GM12872 (cell line): ENCODE data around the gene DCHS2.

Experiments
- TF ChIP-seq, protein P1 (sequence below): IDR thresholded peaks from 3 replicates; pipeline ENCODE4 v1.5.1; 2011; ENCODE audit warnings: low read depth, mild to moderate bottlenecking, low read length, moderate library complexity; ENCODE audit not compliant: insufficient read depth

Gene DCHS2

DNA sequence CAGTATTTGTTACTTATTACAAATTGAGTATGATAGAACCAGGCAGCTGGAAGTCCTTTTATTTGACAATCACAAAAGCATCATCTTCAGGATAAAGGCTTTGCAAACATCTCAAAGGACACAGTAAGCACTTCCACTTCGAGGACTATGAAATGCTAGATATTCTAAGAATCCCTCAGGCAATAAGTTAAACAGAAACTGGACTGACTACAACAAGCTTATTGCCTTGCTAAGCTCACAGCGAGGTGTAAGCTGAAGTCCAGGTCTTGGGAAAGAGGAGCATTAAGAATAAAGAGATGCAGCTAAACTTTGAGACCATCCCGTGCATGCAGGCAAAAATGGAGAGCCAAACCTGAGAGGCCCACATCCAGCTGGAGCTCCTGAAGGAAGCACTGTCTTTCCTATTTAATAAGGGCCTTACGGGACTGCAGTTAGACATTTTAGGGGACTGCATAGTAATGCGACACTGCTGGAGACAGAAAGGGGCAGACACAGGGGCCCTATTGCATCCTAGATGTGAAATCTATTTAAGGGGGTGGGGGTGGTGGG lies 38.7 kb downstream of the DCHS2 start:
- TF ChIP-seq, protein P1, sequence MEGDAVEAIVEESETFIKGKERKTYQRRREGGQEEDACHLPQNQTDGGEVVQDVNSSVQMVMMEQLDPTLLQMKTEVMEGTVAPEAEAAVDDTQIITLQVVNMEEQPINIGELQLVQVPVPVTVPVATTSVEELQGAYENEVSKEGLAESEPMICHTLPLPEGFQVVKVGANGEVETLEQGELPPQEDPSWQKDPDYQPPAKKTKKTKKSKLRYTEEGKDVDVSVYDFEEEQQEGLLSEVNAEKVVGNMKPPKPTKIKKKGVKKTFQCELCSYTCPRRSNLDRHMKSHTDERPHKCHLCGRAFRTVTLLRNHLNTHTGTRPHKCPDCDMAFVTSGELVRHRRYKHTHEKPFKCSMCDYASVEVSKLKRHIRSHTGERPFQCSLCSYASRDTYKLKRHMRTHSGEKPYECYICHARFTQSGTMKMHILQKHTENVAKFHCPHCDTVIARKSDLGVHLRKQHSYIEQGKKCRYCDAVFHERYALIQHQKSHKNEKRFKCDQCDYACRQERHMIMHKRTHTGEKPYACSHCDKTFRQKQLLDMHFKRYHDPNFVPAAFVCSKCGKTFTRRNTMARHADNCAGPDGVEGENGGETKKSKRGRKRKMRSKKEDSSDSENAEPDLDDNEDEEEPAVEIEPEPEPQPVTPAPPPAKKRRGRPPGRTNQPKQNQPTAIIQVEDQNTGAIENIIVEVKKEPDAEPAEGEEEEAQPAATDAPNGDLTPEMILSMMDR = no peak

DNA sequence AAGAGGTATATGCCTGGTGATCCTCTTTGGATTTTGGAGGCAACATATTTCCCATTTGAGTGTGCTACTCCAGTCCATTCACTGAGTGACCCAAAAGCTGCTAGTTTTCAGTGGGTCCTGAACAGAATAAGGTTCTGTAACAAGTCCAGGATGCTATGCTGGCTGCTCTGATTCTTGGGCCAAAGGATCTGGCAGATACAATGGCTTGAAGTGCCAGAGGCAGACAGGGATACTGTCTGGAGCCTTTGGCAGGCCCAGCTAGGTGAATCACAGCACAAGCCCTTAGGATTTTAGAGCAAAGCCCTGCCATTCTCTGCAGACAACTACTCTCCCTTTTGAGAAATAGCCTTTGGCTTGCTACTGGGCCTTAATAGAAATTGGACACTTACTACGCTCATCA lies 40.6 kb downstream of the DCHS2 start:
- TF ChIP-seq, protein P1 = no peak

DNA sequence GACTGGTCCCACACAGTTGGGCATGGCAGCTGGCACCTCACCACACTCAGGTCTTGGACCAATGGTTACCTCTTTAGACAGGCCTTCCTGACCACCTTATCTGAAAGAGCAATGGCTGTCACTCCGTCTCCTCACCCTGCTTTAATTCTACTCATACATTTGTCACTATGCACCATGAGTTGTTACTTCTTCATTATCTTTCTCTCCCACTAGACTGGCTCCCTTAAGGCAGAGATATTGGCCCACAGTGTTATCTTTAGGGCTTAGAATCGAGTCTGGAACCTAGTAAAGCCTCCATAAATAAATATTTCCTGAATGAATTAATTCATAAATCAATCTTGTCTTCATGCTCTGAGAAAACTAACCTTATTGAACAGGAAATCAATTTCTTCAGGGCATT lies 46.6 kb downstream of the DCHS2 start:
- TF ChIP-seq, protein P1 = no peak

DNA sequence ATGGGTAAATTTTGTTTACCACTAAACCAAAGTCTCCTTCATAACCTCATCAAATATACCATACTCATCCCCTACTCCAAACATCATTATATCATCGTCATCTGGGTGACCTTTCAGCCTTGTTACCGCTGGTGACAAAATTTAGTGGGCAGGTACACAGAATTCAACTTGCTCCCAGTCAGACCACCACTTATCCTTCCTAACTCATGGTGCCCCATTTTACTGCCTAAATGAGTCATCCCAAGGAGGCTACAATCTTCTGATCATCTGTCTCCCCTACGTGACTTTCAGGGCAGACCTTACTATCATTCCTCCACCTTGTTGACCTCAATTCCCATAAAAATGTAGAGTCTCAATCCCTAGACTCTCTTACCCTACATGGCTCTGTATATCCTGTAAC lies 49.6 kb downstream of the DCHS2 start:
- TF ChIP-seq, protein P1 = no peak

DNA sequence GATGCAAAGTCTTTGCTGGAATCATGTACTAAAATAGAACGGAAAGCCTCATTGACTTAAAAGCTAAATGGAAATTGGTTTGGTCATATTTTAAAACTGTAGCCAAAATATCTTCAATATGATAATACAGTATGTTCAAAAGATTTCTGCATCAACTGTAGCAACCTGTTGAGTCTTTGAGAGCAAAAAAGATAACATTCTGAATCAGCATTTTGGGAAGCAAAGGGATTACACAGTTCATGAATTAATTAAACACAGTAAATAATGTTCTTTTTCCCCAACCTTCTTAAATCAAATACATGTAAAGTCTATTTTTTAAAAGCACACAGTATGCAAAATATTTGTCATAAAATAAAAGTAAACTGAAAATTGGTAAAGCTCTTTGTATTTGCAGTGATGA lies 50.5 kb downstream of the DCHS2 start:
- TF ChIP-seq, protein P1 = no peak

DNA sequence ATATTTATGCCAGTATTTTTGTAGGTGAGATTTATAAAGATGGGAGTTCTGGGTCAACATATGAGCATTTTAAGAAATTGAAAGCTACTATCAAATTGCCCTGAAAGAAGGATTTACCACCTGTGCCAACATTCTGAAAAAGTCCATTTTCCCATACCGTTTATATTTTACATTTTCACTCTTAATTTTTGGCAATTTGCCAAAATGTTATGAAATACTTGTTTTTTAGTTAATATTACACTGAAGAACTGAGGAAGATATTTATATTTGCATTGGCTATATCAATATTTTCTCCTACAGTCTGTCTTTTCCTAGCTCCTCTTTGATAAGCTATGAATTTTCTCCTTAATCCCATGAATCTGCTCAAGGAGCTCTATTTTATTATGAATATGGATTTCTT lies 52.4 kb downstream of the DCHS2 start:
- TF ChIP-seq, protein P1 = no peak

DNA sequence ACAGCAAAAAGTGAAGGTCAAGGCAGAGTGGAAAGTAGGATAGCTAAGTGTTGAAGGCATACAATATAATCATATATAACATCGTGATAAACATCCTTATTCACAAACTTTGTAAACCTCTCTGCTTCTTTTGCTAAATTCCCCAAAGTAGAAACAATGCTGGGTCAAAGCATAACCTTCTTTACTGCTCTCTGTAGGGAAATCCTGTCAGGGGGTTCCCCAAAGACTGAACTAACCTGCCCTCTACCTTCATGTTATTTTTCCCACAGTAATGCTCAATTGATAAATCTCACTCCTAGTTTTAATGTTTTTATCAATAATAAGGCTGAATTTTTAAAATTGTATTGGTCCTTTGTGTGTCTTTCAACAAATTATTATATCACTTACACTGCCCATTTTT lies 55.7 kb downstream of the DCHS2 start:
- TF ChIP-seq, protein P1 = no peak
